ENCODE data around the gene TRDMT1.
A peak's percentile ranks its signal among the peaks of the same experiment; 100 is the strongest.

TRDMT1 gene

DNA sequence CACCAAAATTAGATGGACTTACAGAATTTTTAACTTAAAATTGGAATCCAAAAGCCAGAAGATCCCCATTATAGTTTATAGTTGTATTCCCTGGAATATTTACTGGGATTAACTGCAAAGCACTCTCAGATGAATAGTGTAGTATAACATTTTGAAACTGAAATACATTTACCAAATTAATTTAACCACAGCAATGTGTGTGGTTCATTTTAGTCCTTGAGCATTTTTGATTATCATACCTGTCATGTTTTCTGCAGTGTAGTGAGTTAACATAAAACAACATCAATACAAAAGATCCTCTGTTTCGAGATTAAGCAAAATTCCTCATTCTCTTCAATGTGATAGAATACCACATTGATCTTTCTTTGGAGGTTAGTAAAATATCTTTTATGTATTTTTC is 30.3 kb upstream of the TRDMT1 start:
- no peak for DNase-seq (ENCODE audit: low read depth in 3 of 3)

DNA sequence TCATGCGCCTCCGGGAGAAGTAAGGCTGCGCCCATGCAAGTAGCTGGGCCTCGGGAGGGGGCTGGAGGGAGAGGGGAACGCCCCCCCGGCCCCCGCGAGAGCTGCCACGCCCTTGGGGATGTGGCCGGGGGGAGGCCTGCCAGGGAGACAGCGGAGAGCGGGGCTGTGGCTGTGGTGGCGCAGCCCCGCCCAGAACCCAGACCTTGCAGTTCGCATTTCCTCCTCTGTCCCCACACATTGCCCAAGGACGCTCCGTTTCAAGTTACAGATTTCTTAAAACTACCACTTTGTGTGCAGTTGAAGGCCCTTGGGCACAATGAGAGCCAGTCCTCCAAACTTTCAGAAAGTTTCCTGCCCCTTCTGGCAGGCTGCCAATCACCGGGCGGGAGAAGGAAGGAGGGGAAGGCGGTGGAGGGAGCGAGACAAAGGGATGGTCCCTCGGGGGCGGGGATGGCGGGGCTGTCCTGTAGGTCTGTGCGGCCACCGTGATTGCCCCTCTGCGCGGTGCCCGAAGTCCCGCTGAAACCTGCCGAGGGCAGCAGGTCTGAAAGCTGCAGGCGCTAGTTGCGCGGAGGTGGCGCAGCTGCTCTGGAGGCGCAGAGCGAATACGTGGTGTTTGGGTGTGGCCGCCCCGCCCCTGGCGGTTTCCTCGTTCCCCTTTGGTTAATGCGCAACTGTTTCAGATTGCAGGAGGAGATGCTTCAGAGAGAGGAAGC is 28.7 kb upstream of the TRDMT1 start:
- peak; percentile 71 to 82 (median 81) for DNase-seq (ENCODE audit: low read depth in 3 of 3)

DNA sequence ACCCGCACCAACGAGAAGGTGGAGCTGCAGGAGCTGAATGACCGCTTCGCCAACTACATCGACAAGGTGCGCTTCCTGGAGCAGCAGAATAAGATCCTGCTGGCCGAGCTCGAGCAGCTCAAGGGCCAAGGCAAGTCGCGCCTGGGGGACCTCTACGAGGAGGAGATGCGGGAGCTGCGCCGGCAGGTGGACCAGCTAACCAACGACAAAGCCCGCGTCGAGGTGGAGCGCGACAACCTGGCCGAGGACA is 28.2 kb upstream of the TRDMT1 start:
- DNase-seq (ENCODE audit: low read depth in 3 of 3): peak in 1 of 3 donors; percentile 9

DNA sequence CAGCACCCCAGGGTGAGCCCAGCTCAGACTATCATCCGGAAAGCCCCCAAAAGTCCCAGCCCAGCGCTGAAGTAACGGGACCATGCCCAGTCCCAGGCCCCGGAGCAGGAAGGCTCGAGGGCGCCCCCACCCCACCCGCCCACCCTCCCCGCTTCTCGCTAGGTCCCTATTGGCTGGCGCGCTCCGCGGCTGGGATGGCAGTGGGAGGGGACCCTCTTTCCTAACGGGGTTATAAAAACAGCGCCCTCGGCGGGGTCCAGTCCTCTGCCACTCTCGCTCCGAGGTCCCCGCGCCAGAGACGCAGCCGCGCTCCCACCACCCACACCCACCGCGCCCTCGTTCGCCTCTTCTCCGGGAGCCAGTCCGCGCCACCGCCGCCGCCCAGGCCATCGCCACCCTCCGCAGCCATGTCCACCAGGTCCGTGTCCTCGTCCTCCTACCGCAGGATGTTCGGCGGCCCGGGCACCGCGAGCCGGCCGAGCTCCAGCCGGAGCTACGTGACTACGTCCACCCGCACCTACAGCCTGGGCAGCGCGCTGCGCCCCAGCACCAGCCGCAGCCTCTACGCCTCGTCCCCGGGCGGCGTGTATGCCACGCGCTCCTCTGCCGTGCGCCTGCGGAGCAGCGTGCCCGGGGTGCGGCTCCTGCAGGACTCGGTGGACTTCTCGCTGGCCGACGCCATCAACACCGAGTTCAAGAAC is 27.7 kb upstream of the TRDMT1 start:
- peak in 2 of 3 donors; percentile 34 to 45 for DNase-seq (ENCODE audit: low read depth in 3 of 3)

DNA sequence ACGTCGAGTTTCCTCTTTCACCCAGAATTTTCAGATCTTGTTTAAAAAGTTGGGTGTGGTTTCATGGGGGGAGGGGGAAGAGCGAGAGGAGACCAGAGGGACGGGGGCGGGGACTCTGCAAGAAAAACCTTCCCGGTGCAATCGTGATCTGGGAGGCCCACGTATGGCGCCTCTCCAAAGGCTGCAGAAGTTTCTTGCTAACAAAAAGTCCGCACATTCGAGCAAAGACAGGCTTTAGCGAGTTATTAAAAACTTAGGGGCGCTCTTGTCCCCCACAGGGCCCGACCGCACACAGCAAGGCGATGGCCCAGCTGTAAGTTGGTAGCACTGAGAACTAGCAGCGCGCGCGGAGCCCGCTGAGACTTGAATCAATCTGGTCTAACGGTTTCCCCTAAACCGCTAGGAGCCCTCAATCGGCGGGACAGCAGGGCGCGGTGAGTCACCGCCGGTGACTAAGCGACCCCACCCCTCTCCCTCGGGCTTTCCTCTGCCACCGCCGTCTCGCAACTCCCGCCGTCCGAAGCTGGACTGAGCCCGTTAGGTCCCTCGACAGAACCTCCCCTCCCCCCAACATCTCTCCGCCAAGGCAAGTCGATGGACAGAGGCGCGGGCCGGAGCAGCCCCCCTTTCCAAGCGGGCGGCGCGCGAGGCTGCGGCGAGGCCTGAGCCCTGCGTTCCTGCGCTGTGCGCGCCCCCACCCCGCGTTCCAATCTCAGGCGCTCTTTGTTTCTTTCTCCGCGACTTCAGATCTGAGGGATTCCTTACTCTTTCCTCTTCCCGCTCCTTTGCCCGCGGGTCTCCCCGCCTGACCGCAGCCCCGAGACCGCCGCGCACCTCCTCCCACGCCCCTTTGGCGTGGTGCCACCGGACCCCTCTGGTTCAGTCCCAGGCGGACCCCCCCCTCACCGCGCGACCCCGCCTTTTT is 26.9 kb upstream of the TRDMT1 start, which contains the start of gene VIM:
VIM (plus strand) TSS at position 151 of the 925 bp plus-strand sequence. CDS start 1,182 bp downstream, outside the sequence.
- peak; percentile 58 to 78 (median 73) for DNase-seq (ENCODE audit: low read depth in 3 of 3)

DNA sequence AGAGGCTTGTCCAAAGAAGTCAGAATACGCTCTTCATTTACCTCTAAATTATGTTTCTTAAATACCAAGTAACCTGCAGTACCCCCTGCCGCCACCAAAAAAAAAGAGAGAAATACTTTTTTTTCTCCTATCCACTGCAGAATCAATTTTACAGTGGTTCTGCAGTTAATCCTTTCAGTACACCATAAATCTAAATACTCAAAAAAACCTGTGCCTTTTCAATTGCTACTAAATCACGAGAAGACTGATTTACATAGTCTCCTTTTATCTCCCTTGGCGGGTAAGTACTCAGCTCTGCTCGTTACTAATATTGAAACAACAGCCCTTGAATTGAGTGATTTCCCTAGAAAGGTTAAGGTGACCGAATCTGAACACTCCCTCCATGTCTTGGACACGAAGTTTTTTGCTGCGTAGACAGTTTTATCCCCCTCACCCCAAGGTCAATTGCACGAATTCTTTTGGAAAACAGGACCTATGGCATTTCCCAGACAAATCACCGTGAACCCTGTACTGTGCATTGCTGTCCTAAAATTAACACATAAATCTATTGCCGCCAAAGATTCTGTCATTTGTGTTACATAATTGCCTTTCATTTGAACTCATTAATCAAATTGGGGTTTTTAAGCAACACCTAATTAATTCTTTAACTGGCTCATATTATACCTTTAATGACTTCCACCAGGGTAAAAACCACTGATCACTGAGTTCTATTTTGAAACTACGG is 26.1 kb upstream of the TRDMT1 start:
- no peak for DNase-seq (ENCODE audit: low read depth in 3 of 3)

DNA sequence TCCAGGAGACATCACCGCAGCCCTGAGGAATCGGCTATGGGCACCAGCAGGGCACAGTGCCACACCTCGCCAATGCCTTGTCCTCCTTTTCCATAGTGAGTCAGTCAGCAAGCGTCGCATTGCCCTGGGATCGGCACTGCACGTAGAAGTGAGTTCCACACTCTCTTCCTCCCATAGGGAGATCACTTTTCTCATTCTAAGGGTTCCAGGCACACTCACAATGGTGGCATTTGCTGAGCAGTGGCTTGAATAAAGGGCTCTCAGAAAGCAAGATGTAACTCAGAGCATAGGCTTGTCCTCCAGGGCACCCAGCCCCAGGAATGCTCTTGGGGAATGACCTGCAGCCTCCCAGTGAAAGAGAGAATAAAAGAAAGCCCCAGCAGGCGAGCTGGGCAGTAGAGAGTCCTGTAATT is 25.4 kb upstream of the TRDMT1 start:
- no peak for DNase-seq (ENCODE audit: low read depth in 3 of 3)

DNA sequence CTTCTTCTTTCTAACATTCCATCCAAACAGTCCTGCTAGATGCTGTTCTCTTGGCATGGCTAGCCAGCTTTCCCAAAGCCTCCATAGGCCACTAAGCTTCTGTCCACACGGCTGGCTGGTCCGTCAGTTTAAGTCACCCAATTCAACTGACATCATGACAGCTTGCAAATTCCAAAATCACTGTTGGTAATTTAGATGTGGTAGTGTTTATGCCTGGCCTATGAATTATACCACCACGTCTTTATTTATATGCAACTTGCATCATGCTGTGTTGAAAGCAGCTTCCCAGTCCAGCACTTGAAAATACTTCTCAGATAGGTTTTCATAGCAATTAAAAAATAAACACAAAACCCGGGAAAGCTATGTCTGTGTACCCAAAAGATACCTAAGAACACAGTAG is 24.3 kb upstream of the TRDMT1 start:
- DNase-seq (ENCODE audit: low read depth in 3 of 3): no peak

DNA sequence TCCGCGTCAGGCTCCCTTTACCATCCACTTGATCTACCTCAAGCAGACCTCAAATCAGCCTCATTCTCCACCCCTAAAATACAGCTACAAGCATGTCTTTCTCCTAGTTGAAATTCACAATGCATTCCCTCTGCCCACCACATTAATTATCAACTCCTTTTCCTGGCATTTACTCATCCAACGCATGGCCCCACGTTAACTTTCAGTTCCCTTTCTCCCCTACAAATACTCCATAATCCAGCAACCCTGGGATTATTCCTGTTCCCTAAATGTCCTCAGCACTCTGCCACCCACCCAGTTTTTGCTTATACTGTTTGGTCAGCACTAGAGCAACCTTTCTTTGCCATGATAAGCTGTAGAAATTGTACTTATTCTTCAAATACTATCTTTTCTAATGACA is 20.9 kb upstream of the TRDMT1 start:
- DNase-seq (ENCODE audit: low read depth in 3 of 3): no peak

DNA sequence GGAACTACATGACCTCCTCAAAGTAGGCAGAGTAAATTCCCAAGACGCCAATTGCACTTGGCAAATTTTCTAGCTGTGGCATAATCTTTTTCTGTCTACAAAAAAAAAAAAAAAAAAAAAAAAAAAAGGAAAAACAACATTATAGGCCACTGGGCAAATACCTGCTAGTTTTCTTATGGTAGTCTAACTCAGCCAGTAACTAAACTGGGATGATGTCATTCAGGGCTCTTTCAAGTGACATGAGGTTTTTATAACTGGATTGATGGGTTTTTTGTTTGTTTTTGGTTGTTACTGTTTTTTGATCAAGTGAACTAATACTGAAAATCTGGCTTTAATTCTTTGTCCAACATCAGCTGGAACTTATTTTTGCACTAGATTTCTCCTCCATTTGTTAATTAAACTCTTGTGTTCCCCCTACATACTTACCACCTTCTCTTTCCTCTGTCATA is 19.2 kb upstream of the TRDMT1 start:
- no peak for DNase-seq (ENCODE audit: low read depth in 3 of 3)

DNA sequence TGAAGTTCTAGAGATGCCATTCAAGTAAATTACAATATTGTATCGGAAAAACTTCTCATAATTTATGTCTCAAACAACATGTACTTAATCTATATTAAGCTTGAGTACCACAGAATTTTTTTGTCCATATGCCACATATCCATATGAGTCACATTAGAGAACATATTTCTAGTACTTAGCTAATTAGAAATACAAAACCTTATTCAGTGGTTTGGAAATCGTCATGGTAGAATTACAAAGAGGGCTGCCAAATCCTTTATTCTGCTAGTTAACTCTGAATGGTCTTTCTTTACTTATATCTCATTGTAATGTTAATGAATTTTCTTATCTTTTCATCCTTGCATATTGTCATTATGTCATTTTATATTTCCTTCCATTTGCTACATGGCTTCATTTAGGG is 17.6 kb upstream of the TRDMT1 start:
- no peak for DNase-seq (ENCODE audit: low read depth in 3 of 3)

DNA sequence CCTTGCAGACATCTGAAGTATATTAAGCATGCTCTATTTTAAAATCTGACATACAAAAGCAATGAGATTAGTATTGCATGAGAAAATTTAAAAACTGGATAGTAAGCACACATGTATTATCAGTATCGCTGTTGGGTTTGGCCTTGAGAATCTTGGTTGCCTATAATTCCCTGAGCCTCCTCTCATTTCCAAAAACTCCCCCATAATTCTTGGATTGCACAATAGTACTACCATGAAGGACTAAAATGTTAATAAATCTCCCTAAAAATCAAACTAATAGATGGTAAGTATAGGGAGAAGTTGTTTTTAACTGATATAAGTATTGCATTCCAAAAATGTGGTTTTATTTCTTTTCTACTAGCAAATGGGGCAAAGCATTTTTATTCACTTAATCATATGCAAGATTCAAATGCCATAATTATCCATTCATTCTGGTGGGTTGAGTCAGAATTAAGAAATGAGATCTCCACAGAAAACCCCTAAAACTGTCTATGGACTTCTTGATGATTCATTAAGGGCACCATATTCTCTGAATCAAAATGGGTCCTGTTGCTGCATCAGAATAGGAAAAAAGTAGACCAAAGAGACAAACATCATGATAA is 16.3 kb upstream of the TRDMT1 start:
- no peak for DNase-seq (ENCODE audit: low read depth in 3 of 3)

DNA sequence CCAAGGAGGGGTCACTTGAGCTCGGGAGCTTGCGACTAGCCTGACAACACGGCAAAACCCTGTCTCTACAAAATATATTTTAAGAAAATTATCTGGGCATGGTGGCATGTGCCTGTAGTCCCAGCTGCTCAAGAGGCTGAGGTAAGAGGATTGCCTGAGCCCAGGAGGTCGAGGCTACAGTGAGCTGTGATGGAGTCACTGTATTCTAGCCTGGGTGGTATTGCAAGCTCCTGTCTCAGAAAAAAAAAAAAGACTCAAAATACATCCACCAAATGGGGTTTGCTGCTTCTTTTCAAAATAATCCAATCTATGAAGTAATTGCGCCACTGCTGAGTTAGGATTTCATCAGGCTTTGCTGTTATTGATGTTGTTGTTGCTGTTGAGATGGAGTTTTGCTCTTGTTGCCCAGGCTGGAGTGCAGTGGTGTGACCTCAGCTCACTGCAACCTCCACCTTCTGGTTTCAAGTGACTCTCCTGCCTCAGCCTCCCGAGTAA is 15.5 kb upstream of the TRDMT1 start:
- no peak for DNase-seq (ENCODE audit: low read depth in 3 of 3)

DNA sequence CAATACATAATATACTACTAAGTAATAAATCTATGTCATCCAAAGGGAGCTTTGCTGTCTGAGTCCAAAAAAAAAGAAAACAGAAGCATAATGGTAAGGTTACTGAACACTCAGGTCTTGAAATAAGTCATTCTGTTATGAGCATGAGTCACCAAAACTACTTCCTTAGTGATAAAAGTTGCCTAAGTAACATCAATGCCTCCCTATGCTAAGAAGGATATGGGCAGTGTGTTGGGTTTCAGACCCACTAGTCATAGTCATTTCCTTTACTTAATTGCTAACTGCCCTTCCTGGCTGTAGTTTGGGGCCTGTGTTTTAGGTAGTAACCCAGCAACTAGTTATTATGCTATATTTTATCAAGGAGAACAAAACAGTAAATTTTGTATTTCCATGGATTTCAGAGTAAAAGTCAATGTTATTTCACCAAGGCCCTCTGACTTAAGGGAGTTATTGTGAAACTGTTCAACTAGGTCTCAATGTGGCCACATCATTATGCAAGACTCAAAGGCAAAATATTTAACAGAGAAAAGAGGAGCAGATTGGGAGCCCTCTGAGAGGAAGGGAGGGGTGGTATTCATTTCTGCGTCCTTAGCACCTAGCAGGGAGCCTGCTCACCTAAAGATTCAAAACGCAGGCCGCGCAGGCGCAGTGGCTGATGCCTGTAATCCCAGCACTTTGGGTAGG is 14.9 kb upstream of the TRDMT1 start:
- DNase-seq (ENCODE audit: low read depth in 3 of 3): no peak

DNA sequence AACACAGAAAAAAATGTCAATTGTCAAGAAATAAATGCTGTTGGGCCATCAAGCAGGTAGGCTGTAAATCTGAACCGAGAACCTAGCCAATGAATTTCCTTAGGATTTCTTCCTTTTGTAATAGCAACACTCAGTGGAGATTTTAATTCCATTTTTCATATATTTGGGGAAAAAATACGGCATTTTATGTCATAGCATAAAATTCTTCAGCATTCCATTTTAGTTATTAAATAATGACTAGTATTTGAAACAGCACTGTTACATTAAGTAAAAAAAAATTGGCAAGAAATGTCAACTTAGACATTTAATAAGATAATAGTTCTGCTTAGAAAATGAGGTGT is 14.3 kb upstream of the TRDMT1 start:
- no peak for DNase-seq (ENCODE audit: low read depth in 3 of 3)

DNA sequence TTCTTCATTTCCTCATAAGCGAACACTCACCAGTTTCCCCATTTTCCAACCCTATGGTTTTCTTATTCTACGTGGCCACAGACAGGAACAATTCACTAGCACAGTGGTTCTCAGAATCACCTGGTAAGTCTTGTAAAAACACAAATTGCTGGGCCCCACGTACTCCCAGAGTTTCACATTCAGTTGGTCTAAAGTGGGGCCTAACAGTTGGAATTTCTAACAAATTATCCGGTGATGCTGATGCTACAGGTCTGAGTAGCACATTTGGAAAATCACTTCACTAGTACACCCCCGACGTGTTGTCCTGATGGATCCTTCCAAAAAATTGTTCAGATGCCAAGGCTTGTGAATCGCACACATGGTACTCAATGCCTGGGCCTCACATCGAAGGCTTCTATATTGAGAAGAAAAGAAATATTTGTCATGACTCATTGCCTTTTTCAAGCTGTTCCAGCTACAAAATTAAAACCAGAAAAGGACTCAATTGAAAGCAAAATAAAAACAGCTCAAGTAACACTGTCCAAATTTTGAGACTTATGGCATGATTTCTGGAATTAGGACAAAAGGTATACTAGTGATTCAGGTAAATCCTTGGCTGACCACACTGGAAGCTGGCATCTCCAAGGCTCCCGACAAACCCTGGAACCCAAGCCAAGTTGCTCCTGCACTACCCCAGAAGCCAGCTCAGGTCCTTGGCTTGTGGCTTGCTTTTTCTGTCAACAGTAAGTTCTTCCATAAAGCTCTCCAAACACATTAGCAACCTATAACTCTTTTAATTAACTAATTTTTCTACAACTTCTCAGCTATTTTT is 13.7 kb upstream of the TRDMT1 start:
- DNase-seq (ENCODE audit: low read depth in 3 of 3): no peak

DNA sequence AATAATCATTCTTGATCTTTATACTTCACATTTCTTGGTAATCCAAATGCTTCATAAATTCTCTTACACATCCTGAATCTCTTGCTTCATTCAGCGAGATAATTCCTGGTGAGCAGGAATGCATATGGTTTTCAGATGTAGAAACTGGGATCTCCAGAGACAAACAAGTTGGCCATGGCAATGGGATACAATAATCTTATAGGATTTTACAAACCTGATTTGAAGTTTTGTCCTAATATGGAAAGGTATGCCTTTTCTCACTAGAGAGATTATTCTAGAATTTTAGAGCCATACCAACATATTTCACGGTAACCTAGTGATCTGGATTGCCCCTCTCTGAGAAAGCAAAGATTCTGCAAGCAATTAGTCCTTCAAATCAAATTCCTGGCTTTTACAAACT is 13.1 kb upstream of the TRDMT1 start:
- no peak for DNase-seq (ENCODE audit: low read depth in 3 of 3)

DNA sequence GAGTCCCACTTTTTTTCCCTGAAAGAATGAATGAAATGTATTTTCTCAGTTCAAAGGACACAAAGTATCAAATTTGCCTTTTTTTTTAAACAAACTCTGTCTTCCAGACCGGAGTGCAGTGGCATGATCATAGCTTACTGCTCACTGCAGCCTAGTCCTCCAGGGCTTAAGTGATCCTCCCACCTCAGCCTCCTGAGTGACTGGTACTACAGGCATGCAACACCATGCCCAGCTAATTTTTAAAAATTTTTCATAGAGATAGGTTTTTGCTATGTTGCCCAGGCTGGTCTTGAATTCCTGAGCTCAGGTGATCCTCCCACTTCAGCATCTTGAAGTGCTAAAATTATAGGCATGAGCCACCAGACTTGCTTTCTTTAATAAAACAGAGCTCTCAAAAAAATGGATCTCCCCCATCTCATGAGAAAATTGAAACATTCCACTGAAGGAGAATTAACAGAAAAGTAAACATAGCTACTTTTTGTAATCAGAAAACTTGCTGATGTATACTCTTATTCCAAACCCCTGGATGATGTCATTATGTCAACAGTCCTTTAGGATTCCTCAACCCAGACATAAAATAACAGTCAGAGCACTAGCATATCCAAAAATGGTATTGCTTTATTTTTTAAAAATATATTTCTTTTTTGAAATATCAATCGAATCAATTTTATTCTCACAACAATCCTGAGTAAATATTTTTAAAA is 12.3 kb upstream of the TRDMT1 start:
- DNase-seq (ENCODE audit: low read depth in 3 of 3): no peak

DNA sequence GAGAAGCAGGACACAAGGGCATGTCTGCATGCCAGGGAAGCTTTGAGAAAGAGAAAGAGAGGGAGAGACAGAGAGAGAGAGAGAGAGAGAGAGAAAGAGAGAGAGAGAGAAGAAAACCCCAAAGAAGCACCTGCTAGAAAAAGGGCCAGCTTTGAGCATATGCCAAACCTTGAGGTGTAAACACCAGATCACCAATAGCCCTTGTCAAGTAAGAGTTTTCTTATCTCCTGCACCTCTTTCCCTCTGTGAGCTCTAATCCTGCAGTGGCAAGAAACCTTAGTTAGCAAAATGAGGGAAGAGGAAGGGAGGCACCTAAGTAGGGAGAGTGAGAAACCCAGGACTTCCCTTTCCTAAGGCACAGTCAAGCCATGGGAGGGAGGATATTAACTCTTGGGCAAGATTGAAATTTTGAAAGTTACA is 11.3 kb upstream of the TRDMT1 start:
- DNase-seq (ENCODE audit: low read depth in 3 of 3): no peak

Data from stimulated activated CD4-positive, alpha-beta T cell treated with anti-CD3 and anti-CD28 coated beads, TNF-alpha, amount 100 ng/mL, for 48 hours (primary cell).